ENCODE measurements around the gene HDAC6.
"Not testable (repeated sequence)": the region's sequence is repeated elsewhere in the genome, so short reads cannot be mapped to it uniquely, and the experiment has no call there.

Gene HDAC6

GRCh38 chrX:48824066-48824465 lies 22.2 kb downstream of the HDAC6 start:
- DNase-seq (ENCODE audit: low read depth) = no peak

- no peak for DNase-seq (ENCODE audit: low read depth)
These were observed 24.4 kb downstream of the HDAC6 start, which contains the start of gene ERAS for GRCh38 chrX:48826135-48826875. Gene ERAS (plus strand): TSS chrX:48826513. CDS start chrX:48829124, 2,611 bp downstream.

GRCh38 chrX:48826876-48827653 lies 25.2 kb downstream of the HDAC6 start:
- no peak for DNase-seq (ENCODE audit: low read depth)

- DNase-seq (ENCODE audit: low read depth) = no peak
These were observed 25.7 kb downstream of the HDAC6 start for GRCh38 chrX:48827654-48827968.

GRCh38 chrX:48829016-48829735 lies 27.3 kb downstream of the HDAC6 start:
- DNase-seq (ENCODE audit: low read depth) = no peak

- no peak for DNase-seq (ENCODE audit: low read depth)
These were observed 29.5 kb downstream of the HDAC6 start for GRCh38 chrX:48831136-48831908.

GRCh38 chrX:48831909-48832291 lies 30.0 kb downstream of the HDAC6 start:
- no peak for DNase-seq (ENCODE audit: low read depth)

GRCh38 chrX:48833542-48834138 lies 31.8 kb downstream of the HDAC6 start:
- DNase-seq (ENCODE audit: low read depth) = no peak

GRCh38 chrX:48834383-48834709 lies 32.5 kb downstream of the HDAC6 start:
- no peak for DNase-seq (ENCODE audit: low read depth)

- DNase-seq (ENCODE audit: low read depth) = no peak
These were observed 33.9 kb downstream of the HDAC6 start, which contains the start of gene PCSK1N for GRCh38 chrX:48835524-48836329. Gene PCSK1N (minus strand): TSS chrX:48835610. CDS start chrX:48835532, 78 bp downstream.

- no peak for DNase-seq (ENCODE audit: low read depth)
These were observed 37.8 kb downstream of the HDAC6 start for GRCh38 chrX:48839686-48840085.

- no peak for DNase-seq (ENCODE audit: low read depth)
These were observed 47.0 kb downstream of the HDAC6 start for GRCh38 chrX:48848847-48849246.

- DNase-seq (ENCODE audit: low read depth) = no peak
These were observed 51.0 kb downstream of the HDAC6 start for GRCh38 chrX:48852857-48853256.

- DNase-seq (ENCODE audit: low read depth) = not testable (repeated sequence)
These were observed 51.6 kb downstream of the HDAC6 start for GRCh38 chrX:48853494-48853893.

GRCh38 chrX:48854121-48854804 lies 52.4 kb downstream of the HDAC6 start:
- not testable (repeated sequence) for DNase-seq (ENCODE audit: low read depth)

- no peak for DNase-seq (ENCODE audit: low read depth)
These were observed 53.0 kb downstream of the HDAC6 start for GRCh38 chrX:48854898-48855297.

- peak; percentile 63 for DNase-seq (ENCODE audit: low read depth)
These were observed 62.3 kb downstream of the HDAC6 start for GRCh38 chrX:48864210-48864609.

GRCh38 chrX:48872017-48872416 lies 70.2 kb downstream of the HDAC6 start:
- DNase-seq (ENCODE audit: low read depth) = not testable (repeated sequence)
